ENCODE data around the gene ASPRV1.

Gene ASPRV1

DNA sequence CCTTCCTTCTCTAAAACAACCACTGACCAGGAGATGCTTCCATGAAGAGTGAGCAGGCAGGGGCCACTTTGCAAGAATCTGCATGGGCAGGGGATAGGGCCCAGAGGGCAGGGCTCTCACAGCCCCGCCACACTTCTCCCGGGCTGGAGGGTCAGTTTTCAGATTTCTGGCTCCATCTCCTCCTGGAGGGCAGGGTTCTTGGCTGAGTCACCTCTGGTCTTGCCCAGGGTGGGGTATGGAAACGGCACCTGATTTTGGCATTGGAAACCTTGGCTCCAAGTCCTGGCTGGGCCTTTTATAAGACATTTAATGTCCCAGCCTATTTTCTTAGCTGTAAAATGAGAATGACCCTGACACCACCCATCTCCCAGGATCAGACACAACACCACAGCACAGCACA is 27.6 kb upstream of the ASPRV1 start:
- no peak overlapping the region for H3K4me3 ChIP-seq (ENCODE audit: low read length)
- DNase-seq (ENCODE audit: low read depth), result no peak
- TF ChIP-seq, protein P1, sequence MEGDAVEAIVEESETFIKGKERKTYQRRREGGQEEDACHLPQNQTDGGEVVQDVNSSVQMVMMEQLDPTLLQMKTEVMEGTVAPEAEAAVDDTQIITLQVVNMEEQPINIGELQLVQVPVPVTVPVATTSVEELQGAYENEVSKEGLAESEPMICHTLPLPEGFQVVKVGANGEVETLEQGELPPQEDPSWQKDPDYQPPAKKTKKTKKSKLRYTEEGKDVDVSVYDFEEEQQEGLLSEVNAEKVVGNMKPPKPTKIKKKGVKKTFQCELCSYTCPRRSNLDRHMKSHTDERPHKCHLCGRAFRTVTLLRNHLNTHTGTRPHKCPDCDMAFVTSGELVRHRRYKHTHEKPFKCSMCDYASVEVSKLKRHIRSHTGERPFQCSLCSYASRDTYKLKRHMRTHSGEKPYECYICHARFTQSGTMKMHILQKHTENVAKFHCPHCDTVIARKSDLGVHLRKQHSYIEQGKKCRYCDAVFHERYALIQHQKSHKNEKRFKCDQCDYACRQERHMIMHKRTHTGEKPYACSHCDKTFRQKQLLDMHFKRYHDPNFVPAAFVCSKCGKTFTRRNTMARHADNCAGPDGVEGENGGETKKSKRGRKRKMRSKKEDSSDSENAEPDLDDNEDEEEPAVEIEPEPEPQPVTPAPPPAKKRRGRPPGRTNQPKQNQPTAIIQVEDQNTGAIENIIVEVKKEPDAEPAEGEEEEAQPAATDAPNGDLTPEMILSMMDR (IDR thresholded peaks at IDR 0.05; ENCODE audit: insufficient read depth, low read depth, low read length, missing control alignments), result no peak

DNA sequence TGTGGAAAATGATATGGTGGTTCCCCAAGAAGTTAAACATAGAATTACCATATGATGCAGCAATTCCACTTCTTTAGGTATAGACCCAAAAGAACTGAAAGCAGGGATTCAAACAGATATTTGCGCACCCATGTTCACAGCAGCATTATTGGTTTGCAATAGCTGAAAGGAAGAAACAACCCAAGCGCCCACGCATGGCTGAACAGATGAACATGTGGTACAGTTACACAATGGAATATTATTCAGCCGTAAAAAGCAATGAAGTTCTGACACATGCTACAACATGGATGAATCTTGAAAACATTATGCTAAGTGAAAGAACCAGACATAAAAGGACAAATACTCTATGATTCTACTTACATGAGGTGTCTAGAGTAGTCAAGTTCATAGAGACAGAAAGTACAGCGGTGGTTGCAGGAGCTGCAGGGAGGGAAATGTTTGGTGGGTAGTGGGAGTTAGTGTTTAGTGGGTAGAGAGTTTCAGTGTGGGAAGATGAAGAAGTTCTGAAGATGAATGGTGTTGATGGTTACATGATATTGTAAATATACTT is 26.7 kb upstream of the ASPRV1 start:
- TF ChIP-seq, protein P1 (IDR thresholded peaks at IDR 0.05; ENCODE audit: insufficient read depth, low read depth, low read length, missing control alignments), result no peak
- no peak for DNase-seq (ENCODE audit: low read depth)
- H3K4me3 ChIP-seq (ENCODE audit: low read length), result no peak overlapping the region

DNA sequence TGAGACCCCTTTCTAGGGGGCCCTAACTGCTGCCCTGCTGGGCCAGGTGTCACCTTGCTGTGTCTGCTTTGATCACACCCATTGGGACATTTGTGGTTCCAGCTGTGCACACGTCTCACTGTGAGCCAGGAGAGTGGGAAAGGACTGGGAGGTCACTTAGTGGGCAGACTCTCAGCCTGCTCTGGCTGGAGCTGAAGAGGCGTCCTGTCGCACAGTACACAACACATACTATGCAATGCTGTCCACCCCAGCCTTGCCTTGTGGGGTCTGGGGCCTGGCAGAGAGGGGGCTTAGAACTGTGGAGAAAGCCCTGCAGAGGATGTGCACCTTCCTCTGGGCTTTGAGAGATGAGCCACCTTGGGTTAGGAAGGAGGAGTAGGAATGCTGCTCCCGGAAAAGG is 25.3 kb upstream of the ASPRV1 start:
- TF ChIP-seq, protein P1 (IDR thresholded peaks at IDR 0.05; ENCODE audit: insufficient read depth, low read depth, low read length, missing control alignments), result no peak
- DNase-seq (ENCODE audit: low read depth), result no peak
- no peak overlapping the region for H3K4me3 ChIP-seq (ENCODE audit: low read length)

DNA sequence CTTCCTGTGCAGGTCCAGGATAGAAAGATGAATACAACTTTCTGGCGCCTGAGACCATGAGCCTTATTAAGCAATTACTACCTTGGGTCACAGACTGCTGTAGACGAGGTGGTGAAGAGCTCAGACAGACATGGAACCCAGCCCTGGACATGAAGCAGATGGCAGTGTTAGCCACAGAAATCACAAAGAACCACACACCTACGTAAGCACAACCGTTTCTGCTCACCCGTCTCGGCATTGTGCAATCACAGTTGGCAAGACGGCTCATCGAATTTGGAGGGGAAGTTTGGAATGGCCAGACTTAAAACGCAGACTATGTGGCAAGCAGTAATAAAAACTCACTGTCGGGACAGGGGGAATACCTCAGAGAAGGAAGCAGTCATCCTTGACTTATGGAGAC is 24.3 kb upstream of the ASPRV1 start:
- DNase-seq (ENCODE audit: low read depth), result no peak
- TF ChIP-seq, protein P1 (IDR thresholded peaks at IDR 0.05; ENCODE audit: insufficient read depth, low read depth, low read length, missing control alignments), result no peak
- H3K4me3 ChIP-seq (ENCODE audit: low read length), result no peak overlapping the region

DNA sequence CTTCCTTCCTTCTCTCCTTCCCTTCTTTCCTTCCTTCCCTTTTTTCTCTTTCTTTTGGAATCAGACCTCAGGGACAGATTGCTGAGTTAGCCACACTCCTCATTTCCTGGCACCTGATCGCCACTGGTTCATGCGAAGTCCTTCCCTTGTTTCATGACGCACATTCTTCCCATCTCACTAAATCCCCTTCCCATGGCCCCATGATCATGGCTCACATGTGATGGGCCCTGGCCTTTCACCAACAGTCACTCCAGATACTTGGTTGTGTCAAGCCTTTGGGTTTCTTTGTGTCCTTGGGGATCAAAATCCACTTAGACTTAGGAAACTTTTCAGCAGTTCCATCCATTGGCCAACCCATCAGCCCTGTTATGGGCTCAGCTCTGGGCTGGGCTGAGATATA is 23.8 kb upstream of the ASPRV1 start:
- H3K4me3 ChIP-seq (ENCODE audit: low read length), result no peak overlapping the region
- DNase-seq (ENCODE audit: low read depth), result no peak
- TF ChIP-seq, protein P1 (IDR thresholded peaks at IDR 0.05; ENCODE audit: insufficient read depth, low read depth, low read length, missing control alignments), result no peak

DNA sequence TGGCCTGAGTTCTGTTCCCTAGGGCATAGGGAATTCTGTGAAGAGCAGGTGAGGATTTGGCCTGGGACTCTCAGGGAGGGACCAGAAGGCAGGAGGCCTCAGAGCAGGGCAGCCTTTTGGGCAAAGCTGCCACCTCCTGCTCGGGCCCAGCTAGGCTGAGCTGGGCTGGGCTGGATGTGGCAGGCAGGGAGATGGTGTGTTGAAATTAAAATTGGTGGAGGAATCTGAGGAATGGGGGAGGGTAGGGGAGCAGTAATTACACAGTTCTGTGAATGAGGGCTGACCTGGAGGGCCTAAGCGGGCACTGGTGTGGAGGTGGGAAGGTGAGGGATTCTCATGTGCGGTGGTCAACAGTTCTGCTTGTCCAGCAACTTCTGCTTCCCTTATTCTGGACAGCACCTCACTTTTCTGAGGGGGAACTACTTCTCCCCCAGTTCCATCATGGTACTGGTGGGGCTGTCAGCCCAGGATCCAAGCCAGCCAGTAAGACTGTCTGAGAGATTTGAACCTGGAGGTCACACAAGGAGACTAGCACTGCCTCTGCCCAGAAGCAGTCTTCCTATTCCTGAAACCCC is 22.0 kb upstream of the ASPRV1 start:
- H3K4me3 ChIP-seq (ENCODE audit: low read length), result no peak overlapping the region
- TF ChIP-seq, protein P1 (IDR thresholded peaks at IDR 0.05; ENCODE audit: insufficient read depth, low read depth, low read length, missing control alignments), result no peak
- no peak for DNase-seq (ENCODE audit: low read depth)

Data from epithelial cell of esophagus (primary cell).